PC-3 (cell line): ENCODE measurements around the gene CD22. TPM values are rescaled to one million over a fixed set of nuclear protein-coding genes. Genes with fewer than 3 reads are reported as not detected.
"Not testable (repeated sequence)": the region's sequence is repeated elsewhere in the genome, so short reads cannot be mapped to it uniquely, and the experiment has no call there.

ENCODE experiments used
- ATAC-seq: fragments of 200-7000 bp; cut with Tn5 transposase; 2 replicates; pipeline ENCODE4 v1.9.1; 2020; ENCODE audit warnings: mild to moderate bottlenecking, moderate library complexity
- BruUV-seq: library from RNA; stranded (reverse); fragments of 400-500 nt; replicated peaks from 2 replicates; lab custom pipeline; 2021; lab: Mats Ljungman, UMichigan
- CTCF ChIA-PET: fragments of 300-600 bp; sonication (Branson Sonifier 250); formaldehyde crosslinking; loops from one replicate; lab custom pipeline; 2022; ENCODE audit warnings: antibody characterized with exemption; lab: Charles Lee
- POLR2A ChIA-PET: fragments of 300-600 bp; sonication (Branson Sonifier 250); formaldehyde crosslinking; loops from one replicate; lab custom pipeline; 2022; ENCODE audit warnings: antibody characterized with exemption; ENCODE audit not compliant: unreplicated experiment; lab: Charles Lee
- DNase-seq: peaks from one replicate; pipeline ENCODE4 v3.0.0-alpha.2; 2015
- H2AFZ ChIP-seq: fragments of 300-600 bp; sonication (generic); 2 replicates; pipeline ENCODE4 v1.6.0; 2016; ENCODE audit warnings: antibody characterized with exemption, low read length
- H3F3A ChIP-seq: fragments of 300-600 bp; sonication (generic); one replicate; pipeline ENCODE4 v1.6.0; 2017; ENCODE audit warnings: antibody characterized with exemption, low read length, control low read depth, mild to moderate bottlenecking; ENCODE audit not compliant: unreplicated experiment
- H3K27ac ChIP-seq: fragments of 300-600 bp; sonication (generic); 2 replicates; pipeline ENCODE4 v1.5.1; 2016; ENCODE audit warnings: mild to moderate bottlenecking, low read length
- H3K27me3 ChIP-seq: fragments of 300-600 bp; sonication (generic); 2 replicates; pipeline ENCODE4 v1.6.1; 2016; ENCODE audit warnings: low read length, mixed read lengths
- H3K36me3 ChIP-seq: fragments of 300-600 bp; sonication (generic); 2 replicates; pipeline ENCODE4 v1.6.1; 2016; ENCODE audit warnings: low read depth, mixed run types, low read length, mixed read lengths
- H3K4me1 ChIP-seq: fragments of 300-600 bp; sonication (generic); 2 replicates; pipeline ENCODE4 v1.5.1; 2016; ENCODE audit warnings: low read length; ENCODE audit not compliant: insufficient read depth
- H3K4me2 ChIP-seq: fragments of 300-600 bp; sonication (generic); 2 replicates; pipeline ENCODE4 v1.6.0; 2016; ENCODE audit warnings: low read length
- H3K4me3 ChIP-seq: fragments of 300-600 bp; sonication (generic); 2 replicates; pipeline ENCODE4 v1.5.1; 2016; ENCODE audit warnings: mild to moderate bottlenecking, low read length, mixed read lengths
- H3K79me2 ChIP-seq: fragments of 300-600 bp; sonication (generic); 2 replicates; pipeline ENCODE4 v1.6.1; 2017; ENCODE audit warnings: low read length, mixed read lengths
- H3K9ac ChIP-seq: fragments of 300-600 bp; sonication (generic); 2 replicates; pipeline ENCODE4 v1.6.0; 2016; ENCODE audit warnings: mild to moderate bottlenecking, low read length
- H3K9me2 ChIP-seq: fragments of 300-600 bp; sonication (generic); replicated peaks from 2 replicates; pipeline ENCODE4 v1.6.1; 2016; ENCODE audit warnings: mixed run types, low read length, mixed read lengths
- H3K9me3 ChIP-seq: fragments of 300-600 bp; sonication (generic); 2 replicates; pipeline ENCODE4 v1.6.1; 2016; ENCODE audit warnings: low read length, mixed read lengths
- H4K20me1 ChIP-seq: fragments of 300-600 bp; sonication (generic); 2 replicates; pipeline ENCODE4 v1.6.1; 2016; ENCODE audit warnings: low read length, mixed read lengths
- EZH2 ChIP-seq: fragments of 300-600 bp; sonication (generic); IDR thresholded peaks from one replicate; pipeline ENCODE4 v1.6.1; 2017; ENCODE audit warnings: antibody characterized with exemption, mild to moderate bottlenecking, low read length; ENCODE audit not compliant: unreplicated experiment
- EZH2phosphoT487 ChIP-seq: fragments of 300-600 bp; sonication (generic); IDR thresholded peaks from 2 replicates; pipeline ENCODE4 v1.6.1; 2018; ENCODE audit warnings: mild to moderate bottlenecking, antibody characterized with exemption, low read length, borderline replicate concordance
- intact Hi-C: fragments of 100-400 bp; cut with micrococcal nuclease; formaldehyde crosslinking; loops from 2 replicates; pipeline ENCODE4 v1.9.0; 2023
- total RNA-seq: library from RNA; depleted of rRNA; stranded (reverse); fragments of >200 nt; gene quantifications from 2 replicates; pipeline ENCODE4 v1.2.3, GENCODE V29; 2014
- TF ChIP-seq, protein P1 (sequence below): fragments of 300-600 bp; sonication (generic); conservative IDR thresholded peaks from 2 replicates; pipeline ENCODE4 v1.5.1; 2017; ENCODE audit warnings: antibody characterized with exemption, low read depth, mild to moderate bottlenecking, low read length

CD22 gene
- total RNA-seq, 1 experiment from 2014 or later, result 0.07 TPM

DNA sequence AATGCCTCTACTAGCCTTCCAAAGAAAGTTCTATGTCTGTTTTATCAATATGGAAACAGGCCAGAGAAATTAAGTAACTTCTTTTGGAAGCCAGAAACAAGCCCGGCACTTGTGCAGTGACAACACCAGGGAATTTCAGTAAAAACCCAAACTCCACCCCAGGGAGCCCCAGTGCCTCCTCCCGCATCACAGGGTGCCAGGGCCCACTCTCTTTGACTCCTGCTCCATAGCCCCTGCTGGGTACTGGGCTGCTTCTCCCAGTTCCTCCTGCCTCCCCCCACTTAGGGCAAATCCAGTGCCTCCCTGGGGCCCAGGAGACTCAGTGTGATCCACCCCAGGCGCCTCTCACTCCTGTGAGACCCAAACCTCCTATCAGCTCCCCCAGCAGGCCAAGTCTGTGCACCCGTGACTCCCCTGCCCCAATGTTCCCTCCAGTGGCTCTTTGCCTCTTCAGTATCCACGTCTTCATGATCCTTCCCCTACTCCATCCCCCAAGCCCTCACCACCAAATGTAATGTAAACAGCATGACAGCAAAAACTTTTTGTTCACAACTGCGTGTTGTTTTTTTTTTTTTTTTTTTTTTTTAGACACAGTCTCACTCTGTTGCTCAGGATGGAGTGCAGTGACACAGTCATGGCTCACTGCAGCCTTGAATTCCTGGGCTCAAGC, 26.9 kb downstream of the CD22 start:
- TF ChIP-seq EZH2, result no peak
- TF ChIP-seq EZH2phosphoT487, result no peak
- TF ChIP-seq, protein P1, sequence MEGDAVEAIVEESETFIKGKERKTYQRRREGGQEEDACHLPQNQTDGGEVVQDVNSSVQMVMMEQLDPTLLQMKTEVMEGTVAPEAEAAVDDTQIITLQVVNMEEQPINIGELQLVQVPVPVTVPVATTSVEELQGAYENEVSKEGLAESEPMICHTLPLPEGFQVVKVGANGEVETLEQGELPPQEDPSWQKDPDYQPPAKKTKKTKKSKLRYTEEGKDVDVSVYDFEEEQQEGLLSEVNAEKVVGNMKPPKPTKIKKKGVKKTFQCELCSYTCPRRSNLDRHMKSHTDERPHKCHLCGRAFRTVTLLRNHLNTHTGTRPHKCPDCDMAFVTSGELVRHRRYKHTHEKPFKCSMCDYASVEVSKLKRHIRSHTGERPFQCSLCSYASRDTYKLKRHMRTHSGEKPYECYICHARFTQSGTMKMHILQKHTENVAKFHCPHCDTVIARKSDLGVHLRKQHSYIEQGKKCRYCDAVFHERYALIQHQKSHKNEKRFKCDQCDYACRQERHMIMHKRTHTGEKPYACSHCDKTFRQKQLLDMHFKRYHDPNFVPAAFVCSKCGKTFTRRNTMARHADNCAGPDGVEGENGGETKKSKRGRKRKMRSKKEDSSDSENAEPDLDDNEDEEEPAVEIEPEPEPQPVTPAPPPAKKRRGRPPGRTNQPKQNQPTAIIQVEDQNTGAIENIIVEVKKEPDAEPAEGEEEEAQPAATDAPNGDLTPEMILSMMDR, result no peak
- Histone ChIP-seq H3K9me2 (no peaks in the 10 kb centered on the region), H3K9me3 (no peaks in the 10 kb centered on the region), H3K27me3 (peaks cover 10% of the 10 kb centered on the region; the same call in 1 of the 2 replicates), H3F3A (no peaks in the 10 kb centered on the region), H4K20me1 (no peaks in the 10 kb centered on the region), H2AFZ (no peak overlapping the region), H3K4me2 (no peak overlapping the region), H3K4me3 (no peak overlapping the region), H3K4me1 (no peaks in the 10 kb centered on the region), H3K36me3 (no peaks in the 10 kb centered on the region; the same call in 1 of the 2 replicates), H3K79me2 (no peaks in the 10 kb centered on the region), H3K9ac (no peak overlapping the region), H3K27ac (no peak overlapping the region)
- CTCF ChIA-PET, result interaction anchor here (0.7 kb wide), 1 partner anchor 113 kb away, joined by 3 read pairs; no protein-coding TSS in a partner anchor
- ATAC-seq, result no peak
- POLR2A ChIA-PET, result no interaction called here
- DNase-seq, result no peak
- intact Hi-C loops, result no loop called here
- BruUV-seq, result no TSS peak

DNA sequence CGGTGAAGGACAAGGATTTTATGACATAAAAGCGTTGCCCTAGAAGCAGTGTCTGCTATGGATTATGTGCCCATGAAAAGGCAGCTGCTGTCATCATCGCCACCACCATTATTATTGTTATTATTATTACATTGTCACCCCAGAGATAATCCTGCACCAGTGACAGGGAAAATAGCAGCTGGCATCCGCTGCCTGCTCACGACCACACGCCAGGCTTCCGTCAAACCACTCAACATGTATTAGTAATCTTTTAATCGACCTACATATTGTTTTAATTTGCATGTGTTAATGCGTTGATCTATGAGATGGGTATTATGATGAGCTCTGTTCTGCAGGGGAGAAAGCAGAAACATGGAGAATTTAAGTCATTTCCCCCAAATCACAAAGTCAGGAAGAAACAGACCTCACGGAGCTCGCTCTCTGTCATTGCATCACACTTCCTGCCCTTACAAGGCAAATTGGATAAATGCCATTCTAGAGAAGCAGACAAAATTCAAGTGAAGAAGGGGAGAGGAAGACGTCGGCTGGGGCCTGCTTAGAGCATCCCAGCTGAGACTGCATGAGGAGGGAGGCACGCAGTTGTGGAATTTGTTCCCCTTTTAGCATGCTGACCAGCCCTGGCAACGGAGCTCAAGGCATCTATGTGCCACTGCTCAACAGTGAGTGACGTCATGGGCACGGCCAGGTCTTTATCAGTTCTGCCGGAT, 29.0 kb downstream of the CD22 start, which contains the start of gene FFAR3:
FFAR3 (plus strand) TSS at position 594 of the 707 bp plus-strand sequence. CDS start 431 bp downstream, outside the sequence.
- ChIA-PET CTCF (no interaction called here), POLR2A (no interaction called here)
- TF ChIP-seq EZH2 (no peak), EZH2phosphoT487 (no peak)
- TF ChIP-seq, protein P1, result no peak
- Histone ChIP-seq H3K4me2 (no peak within 1 kb of the TSS), H4K20me1 (no peaks in the 10 kb centered on the region), H3F3A (no peaks in the 10 kb centered on the region), H3K9me2 (no peaks in the 10 kb centered on the region), H3K4me1 (no peaks in the 10 kb centered on the region), H3K4me3 (no peak within 1 kb of the TSS), H3K79me2 (no peaks in the 10 kb centered on the region), H2AFZ (no peak within 1 kb of the TSS), H3K27me3 (peaks cover 10% of the 10 kb centered on the region; the same call in 1 of the 2 replicates), H3K27ac (no peak within 1 kb of the TSS), H3K9ac (no peak within 1 kb of the TSS), H3K36me3 (no peaks in the 10 kb centered on the region), H3K9me3 (no peaks in the 10 kb centered on the region)
- BruUV-seq, result no TSS peak
- ATAC-seq (no peak), DNase-seq (no peak)
- intact Hi-C loops, result no loop called here

DNA sequence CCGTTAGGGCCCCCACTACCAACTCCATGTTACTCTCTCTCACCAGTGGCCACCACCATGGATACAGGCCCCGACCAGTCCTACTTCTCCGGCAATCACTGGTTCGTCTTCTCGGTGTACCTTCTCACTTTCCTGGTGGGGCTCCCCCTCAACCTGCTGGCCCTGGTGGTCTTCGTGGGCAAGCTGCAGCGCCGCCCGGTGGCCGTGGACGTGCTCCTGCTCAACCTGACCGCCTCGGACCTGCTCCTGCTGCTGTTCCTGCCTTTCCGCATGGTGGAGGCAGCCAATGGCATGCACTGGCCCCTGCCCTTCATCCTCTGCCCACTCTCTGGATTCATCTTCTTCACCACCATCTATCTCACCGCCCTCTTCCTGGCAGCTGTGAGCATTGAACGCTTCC, 29.8 kb downstream of the CD22 start:
- H3K27me3 ChIP-seq, DNase-seq, H3K9me2 ChIP-seq, H3K27ac ChIP-seq, POLR2A ChIA-PET, H3K4me1 ChIP-seq, intact Hi-C loops, CTCF ChIA-PET, H3K36me3 ChIP-seq, H3K9ac ChIP-seq, H3F3A ChIP-seq, ATAC-seq, H2AFZ ChIP-seq, H3K79me2 ChIP-seq, BruUV-seq, H3K9me3 ChIP-seq, H3K4me2 ChIP-seq, H3K4me3 ChIP-seq, H4K20me1 ChIP-seq: not testable (repeated sequence)

DNA sequence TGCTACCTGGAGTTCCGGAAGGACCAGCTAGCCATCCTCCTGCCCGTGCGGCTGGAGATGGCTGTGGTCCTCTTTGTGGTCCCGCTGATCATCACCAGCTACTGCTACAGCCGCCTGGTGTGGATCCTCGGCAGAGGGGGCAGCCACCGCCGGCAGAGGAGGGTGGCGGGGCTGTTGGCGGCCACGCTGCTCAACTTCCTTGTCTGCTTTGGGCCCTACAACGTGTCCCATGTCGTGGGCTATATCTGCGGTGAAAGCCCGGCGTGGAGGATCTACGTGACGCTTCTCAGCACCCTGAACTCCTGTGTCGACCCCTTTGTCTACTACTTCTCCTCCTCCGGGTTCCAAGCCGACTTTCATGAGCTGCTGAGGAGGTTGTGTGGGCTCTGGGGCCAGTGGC, 30.4 kb downstream of the CD22 start:
- H3K27ac ChIP-seq, POLR2A ChIA-PET, H2AFZ ChIP-seq, H3K36me3 ChIP-seq, ATAC-seq, H3K9me2 ChIP-seq, H3K4me1 ChIP-seq, H3K9ac ChIP-seq, H3K79me2 ChIP-seq, H3K4me2 ChIP-seq, DNase-seq, H3K27me3 ChIP-seq, H4K20me1 ChIP-seq, H3F3A ChIP-seq, H3K4me3 ChIP-seq, CTCF ChIA-PET, intact Hi-C loops, BruUV-seq, H3K9me3 ChIP-seq: not testable (repeated sequence)

DNA sequence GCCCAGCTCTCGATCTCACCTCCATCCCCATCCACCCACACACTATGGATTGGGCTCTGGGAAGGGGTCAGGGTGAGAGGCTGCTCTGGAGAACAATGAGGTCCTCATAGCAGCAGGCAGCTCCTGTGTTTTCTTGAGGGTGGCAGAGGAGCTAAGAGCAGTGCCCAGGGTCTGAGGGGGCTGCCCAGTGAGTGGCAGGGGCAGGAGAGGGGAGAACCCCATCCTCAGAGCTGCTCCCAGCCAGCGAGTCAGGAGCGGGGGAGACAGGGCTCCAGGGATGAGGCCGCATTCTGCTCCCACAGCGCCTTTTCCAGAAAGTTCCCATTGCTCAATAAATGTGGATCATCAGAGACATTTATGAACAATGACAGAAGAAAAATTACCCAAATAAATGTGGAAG, 31.1 kb downstream of the CD22 start:
- CTCF ChIA-PET, H3K79me2 ChIP-seq, POLR2A ChIA-PET, DNase-seq, H3K4me2 ChIP-seq, H2AFZ ChIP-seq, H3K4me1 ChIP-seq, H3K9me3 ChIP-seq, H3K27me3 ChIP-seq, H3K36me3 ChIP-seq, intact Hi-C loops, H3K4me3 ChIP-seq, H3K27ac ChIP-seq, BruUV-seq, H3K9ac ChIP-seq, ATAC-seq, H3K9me2 ChIP-seq, H4K20me1 ChIP-seq, H3F3A ChIP-seq: not testable (repeated sequence)
